Stomach (tissue), 9 donors: ENCODE results near the gene IQCC. TPM values are rescaled to one million over a fixed set of nuclear protein-coding genes. Genes with fewer than 3 reads are reported as not detected.
A peak's percentile ranks its signal among the peaks of the same experiment; 100 is the strongest.

ENCODE experiments used
- DNase-seq, 2 donors: peaks; one replicate each; pipeline versions ENCODE4 v3.0.0 to v3.0.0-alpha.2; 2013 to 2019
- H3K27ac ChIP-seq, 5 donors: fragments of 200-600 bp in 4 of 5; sonication (generic) in 4 of 5; one replicate each; pipeline ENCODE4 v1.5.1; 2013 to 2019; ENCODE audit warnings: mild to moderate bottlenecking in 1 of 5, moderate library complexity in 1 of 5
- H3K27me3 ChIP-seq, 3 donors: fragments of 200-600 bp; sonication (generic); one replicate each; pipeline ENCODE4 v1.5.1; 2017 to 2019; ENCODE audit warnings: mixed run types in 1 of 3
- H3K36me3 ChIP-seq, 4 donors: fragments of 200-600 bp; sonication (generic); 1 replicate in 3 of 4; 2 replicates in 1 of 4; pipeline ENCODE4 v1.5.1; 2016 to 2019
- H3K4me1 ChIP-seq, 4 donors: fragments of 200-600 bp; sonication (generic); one replicate each; pipeline ENCODE4 v1.5.1; 2016 to 2019
- H3K4me3 ChIP-seq, 4 donors: fragments of 200-600 bp; sonication (generic) in 3 of 4; one replicate each; pipeline ENCODE4 v1.5.1; 2016 to 2019; ENCODE audit warnings: mild to moderate bottlenecking in 1 of 4
- H3K9me3 ChIP-seq, 4 donors: fragments of 200-600 bp; sonication (generic); one replicate each; pipeline ENCODE4 v1.5.1; 2016 to 2019
- EP300 ChIP-seq: sonication (generic); formaldehyde crosslinking; IDR thresholded peaks from one replicate; pipeline ENCODE4 v1.6.1; 2017; ENCODE audit warnings: antibody characterized with exemption
- POLR2A ChIP-seq, 4 donors: fragments of 450-650 bp; IDR thresholded peaks; one replicate each; pipeline ENCODE4 v1.6.1; 2016; ENCODE audit warnings: antibody characterized with exemption in 4 of 4, control low read depth in 2 of 4, mild to moderate bottlenecking in 1 of 4, moderate library complexity in 1 of 4
- POLR2AphosphoS5 ChIP-seq, 3 donors: sonication (generic); formaldehyde crosslinking; IDR thresholded peaks; one replicate each; pipeline ENCODE4 v1.6.1; 2016; ENCODE audit warnings: antibody characterized with exemption in 3 of 3
- WGBS, 5 donors: extraction: QIAGEN DNeasy Blood & Tissue Kit in 3 of 5; methylation state at CpG; one replicate each; pipeline versions ENCODE4 v1.1.5 to v1.1.7; 2013 to 2018; 5-methylcytosine and 5-hydroxymethylcytosine counted together
- intact Hi-C: fragments of 100-400 bp; cut with DNase I; formaldehyde crosslinking; loops from one replicate; pipeline ENCODE4 v1.15.1; 2023; ENCODE audit warnings: low total_unique reads
- polyA plus RNA-seq, 3 donors: library from polyadenylated mRNA; stranded (reverse); fragments of 200-250 nt; gene quantifications; one replicate each; pipeline ENCODE4 v1.2.3, GENCODE V29; 2013
- total RNA-seq, 5 donors: library from RNA; depleted of rRNA; stranded (reverse); fragments of >200 nt; gene quantifications; one replicate each; pipeline versions ENCODE4 v1.1.0 to v1.2.3, GENCODE V29; 2014 to 2016
- TF ChIP-seq, protein P1 (sequence below), 7 experiments: fragments of 450-650 bp in 4 of 7; fragments of 200-600 bp in 3 of 7; sonication (generic) in 3 of 7; IDR thresholded peaks; one replicate each; pipeline ENCODE4 v1.5.1; 2016 to 2019; ENCODE audit warnings: antibody characterized with exemption in 7 of 7, control low read depth in 2 of 7, mild to moderate bottlenecking in 1 of 7
- donor health status: healthy with polysubstance abuse.
- donor health status: Bipolar disorder and iron deficiency.
- donor health status: healthy.

IQCC gene
- total and polyA plus RNA-seq, 8 donors, result 1.3 to 5.5 (median 2.3) TPM; not detected in 1

DNA sequence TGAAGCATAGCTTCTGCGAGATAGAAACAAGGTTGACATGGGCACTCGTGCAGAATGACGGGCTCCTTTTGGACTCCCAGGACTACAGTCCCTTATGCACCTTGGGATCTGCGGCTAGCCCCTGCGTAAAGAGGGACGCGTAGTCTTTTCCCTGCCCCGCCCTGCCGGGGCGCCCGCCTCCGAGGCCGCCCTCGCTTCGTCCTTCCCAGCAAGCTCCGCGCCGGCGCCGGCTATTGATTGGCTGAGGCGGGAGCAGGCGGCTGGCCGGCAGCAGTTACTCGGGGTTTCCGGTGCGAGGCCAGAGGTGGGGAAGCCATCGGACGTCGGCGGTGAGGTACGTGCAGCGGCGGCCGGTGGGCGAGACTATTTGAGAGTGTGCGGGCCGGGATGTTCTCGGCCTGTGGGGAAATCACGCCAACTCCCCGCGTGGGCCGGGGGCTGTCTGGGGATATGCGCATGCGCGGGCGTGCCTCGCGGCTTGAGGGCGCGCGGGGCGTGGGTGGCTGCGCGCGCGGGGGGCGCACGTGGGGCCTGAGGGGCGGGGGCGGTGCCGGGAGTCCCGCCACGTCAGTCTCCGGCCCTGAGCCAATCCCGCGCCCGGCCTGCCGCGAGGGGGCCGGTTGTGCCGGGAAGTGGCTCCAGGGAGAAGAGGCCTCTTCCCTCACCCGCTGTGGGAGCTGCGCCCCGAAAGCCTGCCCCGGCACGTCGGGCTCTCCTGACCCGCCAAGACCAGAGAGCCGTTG lies 25.9 kb upstream of the IQCC start, which contains the start of gene TXLNA:
TSS of gene TXLNA (plus strand) at position 233 of the 743 bp plus-strand sequence. CDS start 671 bp downstream, outside the sequence.
- TF ChIP-seq EP300 (no peak), POLR2A (IDR thresholded peaks at IDR 0.05) (no peak), POLR2AphosphoS5 (IDR thresholded peaks at IDR 0.05) (peak; percentile 23 to 87 (median 59))
- TF ChIP-seq, protein P1, sequence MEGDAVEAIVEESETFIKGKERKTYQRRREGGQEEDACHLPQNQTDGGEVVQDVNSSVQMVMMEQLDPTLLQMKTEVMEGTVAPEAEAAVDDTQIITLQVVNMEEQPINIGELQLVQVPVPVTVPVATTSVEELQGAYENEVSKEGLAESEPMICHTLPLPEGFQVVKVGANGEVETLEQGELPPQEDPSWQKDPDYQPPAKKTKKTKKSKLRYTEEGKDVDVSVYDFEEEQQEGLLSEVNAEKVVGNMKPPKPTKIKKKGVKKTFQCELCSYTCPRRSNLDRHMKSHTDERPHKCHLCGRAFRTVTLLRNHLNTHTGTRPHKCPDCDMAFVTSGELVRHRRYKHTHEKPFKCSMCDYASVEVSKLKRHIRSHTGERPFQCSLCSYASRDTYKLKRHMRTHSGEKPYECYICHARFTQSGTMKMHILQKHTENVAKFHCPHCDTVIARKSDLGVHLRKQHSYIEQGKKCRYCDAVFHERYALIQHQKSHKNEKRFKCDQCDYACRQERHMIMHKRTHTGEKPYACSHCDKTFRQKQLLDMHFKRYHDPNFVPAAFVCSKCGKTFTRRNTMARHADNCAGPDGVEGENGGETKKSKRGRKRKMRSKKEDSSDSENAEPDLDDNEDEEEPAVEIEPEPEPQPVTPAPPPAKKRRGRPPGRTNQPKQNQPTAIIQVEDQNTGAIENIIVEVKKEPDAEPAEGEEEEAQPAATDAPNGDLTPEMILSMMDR (IDR thresholded peaks at IDR 0.05), result peak in 1 of 7 experiments; percentile 32
- Histone ChIP-seq H3K4me1 (peaks cover 30 to 54% (median 45%) of the 10 kb centered on the region in 4 donors), H3K9me3 (no peaks in the 10 kb centered on the region), H3K4me3 (peak within 1 kb of the TSS; percentile 64 to 78 (median 64)), H3K27ac (peak within 1 kb of the TSS; percentile 92 to 99 (median 97)), H3K36me3 (peaks cover 10 to 40% (median 39%) of the 10 kb centered on the region in 4 donors), H3K27me3 (no peaks in the 10 kb centered on the region)
- DNase-seq, result peak; percentile 95 to 98
- intact Hi-C loops, result no loop called here
- 0 to 1% (median 0%) methylated on average over 18 to 79 of the region's 79 CpGs for WGBS, 5 donors

DNA sequence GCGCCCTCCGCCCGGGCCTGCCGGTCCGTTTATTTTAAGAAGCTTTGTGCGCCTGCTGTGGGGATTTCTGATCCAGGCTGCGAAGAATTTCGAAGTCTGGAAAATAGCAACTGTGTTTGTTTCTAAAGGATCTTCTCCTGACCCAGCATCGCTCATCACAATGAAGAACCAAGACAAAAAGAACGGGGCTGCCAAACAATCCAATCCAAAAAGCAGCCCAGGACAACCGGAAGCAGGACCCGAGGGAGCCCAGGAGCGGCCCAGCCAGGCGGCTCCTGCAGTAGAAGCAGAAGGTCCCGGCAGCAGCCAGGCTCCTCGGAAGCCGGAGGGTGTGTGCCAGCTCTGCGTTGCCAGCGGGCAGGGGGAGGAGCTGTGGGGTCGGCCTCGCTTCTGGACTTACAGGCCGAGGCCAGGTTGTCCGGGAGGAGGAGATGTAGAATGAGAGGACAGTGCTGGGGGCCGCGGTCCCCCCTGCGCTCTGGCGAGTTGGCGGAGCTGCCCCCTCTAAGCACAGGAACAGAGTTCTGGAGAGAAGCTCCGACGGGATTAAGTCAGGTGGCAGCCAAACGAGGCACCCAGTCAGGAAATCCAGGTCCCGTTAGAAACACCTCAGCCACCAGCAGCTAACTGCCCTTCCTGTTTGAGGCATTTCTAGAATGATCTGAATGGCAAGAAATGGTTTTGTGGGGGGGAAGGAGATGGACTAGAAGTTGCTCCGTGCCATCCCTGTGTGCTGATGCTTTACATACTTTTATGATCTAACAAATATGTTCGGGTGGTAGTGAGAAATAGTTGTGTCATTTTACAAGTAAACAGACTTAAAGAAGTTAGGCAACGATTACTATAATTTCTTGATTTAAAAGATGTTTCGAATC lies 25.0 kb upstream of the IQCC start:
- Histone ChIP-seq H3K4me1 (peaks cover 30 to 62% (median 48%) of the 10 kb centered on the region in 4 donors), H3K4me3 (peak overlapping the region; percentile 64 to 78 (median 64)), H3K27ac (peak overlapping the region; percentile 92 to 99 (median 97)), H3K36me3 (peaks cover 17 to 42% (median 40%) of the 10 kb centered on the region in 4 donors), H3K27me3 (no peaks in the 10 kb centered on the region), H3K9me3 (no peaks in the 10 kb centered on the region)
- no peak for TF ChIP-seq POLR2AphosphoS5 (IDR thresholded peaks at IDR 0.05)
- no peak for TF ChIP-seq POLR2A (IDR thresholded peaks at IDR 0.05)
- TF ChIP-seq, protein P1 (IDR thresholded peaks at IDR 0.05), result no peak
- no peak for TF ChIP-seq EP300
- intact Hi-C loops, result no loop called here
- 4 to 6% (median 6%) methylated on average over 20 to 36 of the region's 36 CpGs for WGBS, 5 donors
- DNase-seq, result peak; percentile 54 to 77

DNA sequence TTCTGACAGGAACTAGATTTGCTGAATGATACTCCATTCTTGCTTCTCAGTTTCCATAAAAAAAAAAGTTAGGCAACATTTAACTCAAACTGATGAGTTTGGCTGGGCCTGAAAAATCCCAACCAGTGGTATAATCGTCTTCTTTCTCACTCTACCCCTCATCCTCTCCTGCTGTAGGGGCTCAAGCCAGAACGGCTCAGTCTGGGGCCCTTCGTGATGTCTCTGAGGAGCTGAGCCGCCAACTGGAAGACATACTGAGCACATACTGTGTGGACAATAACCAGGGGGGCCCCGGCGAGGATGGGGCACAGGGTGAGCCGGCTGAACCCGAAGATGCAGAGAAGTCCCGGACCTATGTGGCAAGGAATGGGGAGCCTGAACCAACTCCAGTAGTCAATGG lies 24.4 kb upstream of the IQCC start:
- WGBS, 5 donors, result 69 to 80% (median 77%) methylated on average over 8 to 9 of the region's 9 CpGs
- Histone ChIP-seq H3K27me3 (no peaks in the 10 kb centered on the region), H3K9me3 (no peaks in the 10 kb centered on the region), H3K4me3 (peak overlapping the region; percentile 64 to 78 (median 64)), H3K27ac (peak overlapping the region in 4 of 5 donors; percentile 44 to 97 (median 94)), H3K4me1 (peaks cover 30 to 68% (median 53%) of the 10 kb centered on the region in 4 donors), H3K36me3 (peaks cover 17 to 48% (median 46%) of the 10 kb centered on the region in 4 donors)
- intact Hi-C loops, result no loop called here
- DNase-seq, result no peak
- TF ChIP-seq POLR2A (IDR thresholded peaks at IDR 0.05) (no peak), EP300 (no peak), POLR2AphosphoS5 (IDR thresholded peaks at IDR 0.05) (no peak)
- TF ChIP-seq, protein P1 (IDR thresholded peaks at IDR 0.05), result no peak

DNA sequence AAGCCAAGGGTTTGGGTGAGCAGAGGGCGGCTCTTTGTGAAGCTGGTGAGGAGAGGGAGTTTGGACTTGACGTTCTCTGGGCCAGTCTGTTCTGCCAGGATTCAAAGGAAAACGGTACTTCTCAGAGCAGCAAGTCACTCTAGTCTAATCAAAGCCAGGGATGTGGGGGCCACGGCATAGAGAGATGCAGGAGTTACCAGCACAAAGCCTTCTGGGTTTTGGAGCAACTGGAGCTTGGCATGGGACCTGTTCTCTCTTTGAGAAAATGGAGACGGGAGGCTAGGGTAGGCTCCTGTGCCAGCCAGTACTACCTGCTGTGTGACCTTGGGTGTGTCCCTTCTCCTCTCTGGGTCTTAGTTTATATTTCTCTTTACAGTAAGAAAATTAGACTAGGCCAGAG lies 23.9 kb upstream of the IQCC start:
- WGBS, 5 donors, result 67 to 82% (median 78%) methylated on average over 5 of the region's 5 CpGs
- H3K36me3 ChIP-seq, result peaks cover 17 to 53% (median 51%) of the 10 kb centered on the region in 4 donors
- peak overlapping the region; percentile 64 to 78 (median 64) for H3K4me3 ChIP-seq

More for the DNA sequence above, 23.9 kb upstream of the IQCC start:
- Histone ChIP-seq H3K27me3 (no peaks in the 10 kb centered on the region), H3K4me1 (peaks cover 30 to 73% (median 54%) of the 10 kb centered on the region in 4 donors), H3K9me3 (no peaks in the 10 kb centered on the region), H3K27ac (peak overlapping the region in 3 of 5 donors; percentile 44 to 97 (median 96))
- no peak for DNase-seq
- TF ChIP-seq POLR2AphosphoS5 (IDR thresholded peaks at IDR 0.05), result no peak
- TF ChIP-seq POLR2A (IDR thresholded peaks at IDR 0.05), result no peak
- no peak for TF ChIP-seq EP300
- TF ChIP-seq, protein P1 (IDR thresholded peaks at IDR 0.05), result no peak
- intact Hi-C loops, result no loop called here
